Breast epithelium (tissue), 4 donors: ENCODE measurements around the gene CXCL16. TPM values are rescaled to one million over a fixed set of nuclear protein-coding genes. Genes with fewer than 3 reads are reported as not detected.

ENCODE experiments used
- DNase-seq, 2 donors: peaks; one replicate each; pipeline ENCODE4 v3.0.0-alpha.2; 2019; ENCODE audit warnings: low spot score in 2 of 2
- H3K27ac ChIP-seq, 2 donors: fragments of 200-600 bp; sonication (generic) in 1 of 2; one replicate each; pipeline ENCODE4 v1.5.1; 2016 to 2019; ENCODE audit warnings: mild to moderate bottlenecking in 1 of 2
- H3K27me3 ChIP-seq, 2 donors: fragments of 200-600 bp; sonication (generic) in 1 of 2; one replicate each; pipeline versions ENCODE4 v1.5.1 to v1.6.0; 2017 to 2019; ENCODE audit warnings: control low read depth in 1 of 2, mild to moderate bottlenecking in 1 of 2
- H3K36me3 ChIP-seq: fragments of 200-600 bp; one replicate; pipeline ENCODE4 v1.5.1; 2019
- H3K4me1 ChIP-seq, 2 donors: fragments of 200-600 bp; sonication (generic); one replicate each; pipeline ENCODE4 v1.5.1; 2016 to 2019; ENCODE audit warnings: control low read depth in 1 of 2
- H3K4me3 ChIP-seq, 3 donors: fragments of 200-600 bp; sonication (generic); 1 replicate in 2 of 3; 2 replicates in 1 of 3; pipeline ENCODE4 v1.5.1; 2016 to 2019; ENCODE audit warnings: mild to moderate bottlenecking in 3 of 3, moderate library complexity in 2 of 3
- H3K9me3 ChIP-seq, 2 donors: fragments of 200-600 bp; sonication (generic) in 1 of 2; one replicate each; pipeline ENCODE4 v1.5.1; 2016 to 2019; ENCODE audit warnings: control low read depth in 1 of 2
- CTCF ChIP-seq, 3 donors: fragments of 450-650 bp; IDR thresholded peaks; one replicate each; pipeline ENCODE4 v1.5.1; 2016 to 2017; ENCODE audit warnings: antibody characterized with exemption in 3 of 3, mild to moderate bottlenecking in 3 of 3, moderate library complexity in 3 of 3
- POLR2A ChIP-seq: fragments of 450-650 bp; IDR thresholded peaks from one replicate; pipeline ENCODE4 v1.6.1; 2016; ENCODE audit warnings: antibody characterized with exemption, mild to moderate bottlenecking, moderate library complexity
- POLR2AphosphoS5 ChIP-seq, 3 donors: sonication (generic); formaldehyde crosslinking; IDR thresholded peaks; one replicate each; pipeline ENCODE4 v1.6.1; 2017; ENCODE audit warnings: antibody characterized with exemption in 3 of 3
- intact Hi-C: fragments of 100-400 bp; cut with DNase I; formaldehyde crosslinking; loops from one replicate; pipeline ENCODE4 v1.15.1; 2023; ENCODE audit warnings: low total_unique reads
- total RNA-seq, 3 donors: library from RNA; depleted of rRNA; stranded (reverse); fragments of >200 nt; gene quantifications; one replicate each; pipeline ENCODE4 v1.1.0, GENCODE V29; 2016

The CXCL16 gene
- total RNA-seq, 3 donors from 2014 or later: 13.8 to 25.8 (median 18.6) TPM

GRCh38 chr17:4740025-4740351 is 260 bp upstream of the CXCL16 start:
- intact Hi-C loops: no loop called here
- Histone ChIP-seq H3K9me3 (no peaks in the 10 kb centered on the region), H3K27ac (peak overlapping the region; percentile 88 to 89), H3K36me3 (no peaks in the 10 kb centered on the region), H3K4me1 (no peaks in the 10 kb centered on the region), H3K27me3 (no peaks in the 10 kb centered on the region), H3K4me3 (peak overlapping the region; percentile 87 to 91 (median 89))
- TF ChIP-seq POLR2A (no peak), CTCF (IDR thresholded peaks at IDR 0.05) (no peak), POLR2AphosphoS5 (IDR thresholded peaks at IDR 0.05) (no peak)
- DNase-seq: no peak

GRCh38 chr17:4738136-4739121 is 1.3 kb downstream of the CXCL16 start:
- Histone ChIP-seq H3K36me3 (no peaks in the 10 kb centered on the region), H3K27ac (peak overlapping the region; percentile 88 to 89), H3K4me1 (no peaks in the 10 kb centered on the region), H3K4me3 (peak overlapping the region; percentile 87 to 91 (median 89)), H3K27me3 (no peaks in the 10 kb centered on the region), H3K9me3 (no peaks in the 10 kb centered on the region)
- intact Hi-C loops: loop anchor here (10.0 kb wide), 1 partner anchor 146 kb away; no protein-coding TSS in a partner anchor
- peak in 1 of 2 donors; percentile 63 for DNase-seq
- TF ChIP-seq POLR2AphosphoS5 (IDR thresholded peaks at IDR 0.05) (peak in 1 of 3 donors; percentile 59), POLR2A (no peak), CTCF (IDR thresholded peaks at IDR 0.05) (no peak)

GRCh38 chr17:4735876-4736651 is 3.7 kb downstream of the CXCL16 start:
- Histone ChIP-seq H3K4me1 (no peaks in the 10 kb centered on the region), H3K27me3 (no peaks in the 10 kb centered on the region), H3K9me3 (no peaks in the 10 kb centered on the region), H3K36me3 (no peaks in the 10 kb centered on the region), H3K4me3 (no peak overlapping the region), H3K27ac (no peak overlapping the region)
- no peak for DNase-seq
- intact Hi-C loops: loop anchor here (10.0 kb wide), 1 partner anchor 149 kb away; no protein-coding TSS in a partner anchor
- no peak for TF ChIP-seq POLR2A
- TF ChIP-seq POLR2AphosphoS5 (IDR thresholded peaks at IDR 0.05): peak in 1 of 3 donors; percentile 43

GRCh38 chr17:4734857-4735475 is 4.8 kb downstream of the CXCL16 start:
- intact Hi-C loops: loop anchor here (10.0 kb wide), 1 partner anchor 150 kb away; no protein-coding TSS in a partner anchor
- peaks cover 0 to 7% of the 10 kb centered on the region in 2 donors for H3K4me1 ChIP-seq
- H3K27me3 ChIP-seq: no peaks in the 10 kb centered on the region
- H3K27ac ChIP-seq: no peak overlapping the region
- no peaks in the 10 kb centered on the region for H3K36me3 ChIP-seq
- H3K4me3 ChIP-seq: no peak overlapping the region
- DNase-seq: no peak
- no peak for TF ChIP-seq POLR2A
- TF ChIP-seq POLR2AphosphoS5 (IDR thresholded peaks at IDR 0.05): no peak
- TF ChIP-seq CTCF (IDR thresholded peaks at IDR 0.05): no peak
- H3K9me3 ChIP-seq: no peaks in the 10 kb centered on the region

- Histone ChIP-seq H3K4me3 (no peak overlapping the region), H3K27me3 (no peaks in the 10 kb centered on the region), H3K4me1 (peaks cover 0 to 7% of the 10 kb centered on the region in 2 donors), H3K36me3 (no peaks in the 10 kb centered on the region), H3K9me3 (no peaks in the 10 kb centered on the region), H3K27ac (no peak overlapping the region)
- TF ChIP-seq CTCF (IDR thresholded peaks at IDR 0.05) (no peak), POLR2A (no peak), POLR2AphosphoS5 (IDR thresholded peaks at IDR 0.05) (no peak)
- intact Hi-C loops: loop anchor here (10.0 kb wide), 1 partner anchor 152 kb away; no protein-coding TSS in a partner anchor
- DNase-seq: no peak
Observed at GRCh38 chr17:4733073-4733531, 6.6 kb downstream of the CXCL16 start.
